IPS-18c (cell line): ENCODE results near the gene NME8.
"Not testable (repeated sequence)": the region's sequence is repeated elsewhere in the genome, so short reads cannot be mapped to it uniquely, and the experiment has no call there.

Experiments
- H3K4me3 ChIP-seq: 2 replicates; pipeline ENCODE4 v1.7.0; 2013; ENCODE audit warnings: low read depth, mild to moderate bottlenecking, low read length, moderate library complexity; ENCODE audit not compliant: insufficient read depth
- H3K9me3 ChIP-seq: one replicate; pipeline ENCODE4 v1.6.1; 2013; ENCODE audit warnings: mild to moderate bottlenecking, low read length, moderate library complexity; ENCODE audit not compliant: control insufficient read depth, insufficient read depth

NME8 gene

GRCh38 chr7:37848297-37848696 lies at the start of gene NME8:
Gene NME8 (plus strand): TSS chr7:37848597. CDS start chr7:37850267, 1,670 bp downstream.
- no peak within 1 kb of the TSS for H3K4me3 ChIP-seq
- no peaks in the 10 kb centered on the region for H3K9me3 ChIP-seq

GRCh38 chr7:37806152-37806551 lies 42.2 kb upstream of the NME8 start:
- no peaks in the 10 kb centered on the region for H3K9me3 ChIP-seq
- no peak overlapping the region for H3K4me3 ChIP-seq

GRCh38 chr7:37812161-37812580 lies 36.2 kb upstream of the NME8 start:
- not testable (repeated sequence) for H3K4me3 ChIP-seq, H3K9me3 ChIP-seq

- peaks cover 2% of the 10 kb centered on the region for H3K9me3 ChIP-seq
- H3K4me3 ChIP-seq = no peak overlapping the region
These were observed 32.6 kb upstream of the NME8 start for GRCh38 chr7:37815671-37816371.

GRCh38 chr7:37816922-37817590 lies 31.3 kb upstream of the NME8 start:
- no peak overlapping the region for H3K4me3 ChIP-seq
- H3K9me3 ChIP-seq = peaks cover 2% of the 10 kb centered on the region

- H3K9me3 ChIP-seq = peaks cover 2% of the 10 kb centered on the region
- no peak overlapping the region for H3K4me3 ChIP-seq
These were observed 30.8 kb upstream of the NME8 start for GRCh38 chr7:37817591-37817960.

GRCh38 chr7:37817996-37818720 lies 30.2 kb upstream of the NME8 start:
- Histone ChIP-seq H3K4me3 (no peak overlapping the region), H3K9me3 (peaks cover 2% of the 10 kb centered on the region)

GRCh38 chr7:37820708-37821468 lies 27.5 kb upstream of the NME8 start:
- Histone ChIP-seq H3K4me3 (no peak overlapping the region), H3K9me3 (no peaks in the 10 kb centered on the region)

- Histone ChIP-seq H3K4me3 (no peak overlapping the region), H3K9me3 (no peaks in the 10 kb centered on the region)
These were observed 25.5 kb upstream of the NME8 start for GRCh38 chr7:37822946-37823345.

- no peaks in the 10 kb centered on the region for H3K9me3 ChIP-seq
- H3K4me3 ChIP-seq = no peak overlapping the region
These were observed 24.8 kb upstream of the NME8 start for GRCh38 chr7:37823557-37823956.

GRCh38 chr7:37825038-37825437 lies 23.4 kb upstream of the NME8 start:
- Histone ChIP-seq H3K4me3 (no peak overlapping the region), H3K9me3 (no peaks in the 10 kb centered on the region)

- Histone ChIP-seq H3K9me3 (no peaks in the 10 kb centered on the region), H3K4me3 (no peak overlapping the region)
These were observed 21.6 kb upstream of the NME8 start for GRCh38 chr7:37826825-37827224.

GRCh38 chr7:37831244-37831643 lies 17.2 kb upstream of the NME8 start:
- Histone ChIP-seq H3K9me3 (no peaks in the 10 kb centered on the region), H3K4me3 (no peak overlapping the region)

GRCh38 chr7:37832194-37832593 lies 16.2 kb upstream of the NME8 start:
- Histone ChIP-seq H3K4me3 (no peak overlapping the region), H3K9me3 (no peaks in the 10 kb centered on the region)

- Histone ChIP-seq H3K4me3 (no peak overlapping the region; the same call in 1 of the 2 replicates), H3K9me3 (no peaks in the 10 kb centered on the region)
These were observed 15.1 kb upstream of the NME8 start for GRCh38 chr7:37833107-37833817.

GRCh38 chr7:37833818-37834146 lies 14.6 kb upstream of the NME8 start:
- H3K4me3 ChIP-seq = no peak overlapping the region
- no peaks in the 10 kb centered on the region for H3K9me3 ChIP-seq

- H3K4me3 ChIP-seq = no peak overlapping the region
- no peaks in the 10 kb centered on the region for H3K9me3 ChIP-seq
These were observed 5.1 kb downstream of the NME8 start for GRCh38 chr7:37853468-37853867.
